ENCODE results near the gene CDH4.

CDH4 gene

GRCh38 chr20:61958773-61959700, 707.0 kb downstream of the CDH4 start:
- no peak for TF ChIP-seq CTCF (IDR thresholded peaks at IDR 0.05; ENCODE audit: borderline replicate concordance, control extremely low read depth, extremely low read depth, insufficient read depth, missing control alignments)
- in situ Hi-C loops (cut with MboI; ENCODE audit: low sequenced_read_pairs, unreplicated experiment) = no loop called here
- no peak for DNase-seq (ENCODE audit: low spot score)

GRCh38 chr20:61960836-61961235, 708.8 kb downstream of the CDH4 start:
- in situ Hi-C loops (cut with MboI; ENCODE audit: low sequenced_read_pairs, unreplicated experiment) = no loop called here

GRCh38 chr20:61963149-61963548, 711.1 kb downstream of the CDH4 start:
- in situ Hi-C loops (cut with MboI; ENCODE audit: low sequenced_read_pairs, unreplicated experiment) = no loop called here

More at GRCh38 chr20:61960836-61961235, 708.8 kb downstream of the CDH4 start:
- DNase-seq (ENCODE audit: low spot score) = no peak
- TF ChIP-seq CTCF (IDR thresholded peaks at IDR 0.05; ENCODE audit: borderline replicate concordance, control extremely low read depth, extremely low read depth, insufficient read depth, missing control alignments) = no peak

DNA sequence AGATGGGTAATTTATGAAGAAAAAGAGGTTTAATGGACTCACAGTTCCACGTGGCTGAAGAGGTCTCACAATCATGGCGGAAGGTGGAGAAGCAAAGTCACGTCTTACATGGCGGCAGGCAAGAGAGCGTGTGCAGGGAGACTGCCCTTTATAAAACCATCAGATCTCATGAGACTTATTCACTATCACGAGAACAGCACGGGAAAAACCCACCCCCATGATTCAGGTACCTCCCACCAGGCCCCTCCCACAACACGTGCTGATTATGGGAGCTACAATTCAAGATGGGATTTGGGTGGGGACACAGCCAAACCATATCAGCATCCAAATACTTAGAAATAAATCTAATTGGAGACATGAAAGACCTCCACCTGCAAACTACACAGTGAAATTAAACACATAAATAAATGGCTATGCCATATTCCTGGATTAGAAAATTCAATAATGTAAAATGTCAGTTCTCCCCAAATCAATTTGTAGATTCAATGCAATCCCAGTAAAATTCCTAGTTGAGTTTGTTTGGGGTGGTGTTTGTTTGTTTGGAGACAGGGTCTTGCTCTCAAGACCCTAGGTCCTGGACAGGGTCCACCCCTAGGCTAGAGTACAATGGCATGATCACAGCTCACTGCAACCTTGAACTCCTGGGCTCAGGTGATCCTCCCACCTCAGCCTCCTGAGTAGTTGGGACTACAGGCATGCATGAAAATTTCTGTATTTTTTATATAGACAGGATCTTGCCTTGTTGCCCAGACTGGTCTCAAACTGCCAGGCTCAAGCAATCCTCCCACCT, 712.0 kb downstream of the CDH4 start:
- in situ Hi-C loops (cut with MboI; ENCODE audit: low sequenced_read_pairs, unreplicated experiment) = no loop called here
- no peak for TF ChIP-seq CTCF (IDR thresholded peaks at IDR 0.05; ENCODE audit: borderline replicate concordance, control extremely low read depth, extremely low read depth, insufficient read depth, missing control alignments)
- no peak for DNase-seq (ENCODE audit: low spot score)

More at GRCh38 chr20:61963149-61963548, 711.1 kb downstream of the CDH4 start:
- TF ChIP-seq CTCF (IDR thresholded peaks at IDR 0.05; ENCODE audit: borderline replicate concordance, control extremely low read depth, extremely low read depth, insufficient read depth, missing control alignments) = no peak
- DNase-seq (ENCODE audit: low spot score) = no peak

DNA sequence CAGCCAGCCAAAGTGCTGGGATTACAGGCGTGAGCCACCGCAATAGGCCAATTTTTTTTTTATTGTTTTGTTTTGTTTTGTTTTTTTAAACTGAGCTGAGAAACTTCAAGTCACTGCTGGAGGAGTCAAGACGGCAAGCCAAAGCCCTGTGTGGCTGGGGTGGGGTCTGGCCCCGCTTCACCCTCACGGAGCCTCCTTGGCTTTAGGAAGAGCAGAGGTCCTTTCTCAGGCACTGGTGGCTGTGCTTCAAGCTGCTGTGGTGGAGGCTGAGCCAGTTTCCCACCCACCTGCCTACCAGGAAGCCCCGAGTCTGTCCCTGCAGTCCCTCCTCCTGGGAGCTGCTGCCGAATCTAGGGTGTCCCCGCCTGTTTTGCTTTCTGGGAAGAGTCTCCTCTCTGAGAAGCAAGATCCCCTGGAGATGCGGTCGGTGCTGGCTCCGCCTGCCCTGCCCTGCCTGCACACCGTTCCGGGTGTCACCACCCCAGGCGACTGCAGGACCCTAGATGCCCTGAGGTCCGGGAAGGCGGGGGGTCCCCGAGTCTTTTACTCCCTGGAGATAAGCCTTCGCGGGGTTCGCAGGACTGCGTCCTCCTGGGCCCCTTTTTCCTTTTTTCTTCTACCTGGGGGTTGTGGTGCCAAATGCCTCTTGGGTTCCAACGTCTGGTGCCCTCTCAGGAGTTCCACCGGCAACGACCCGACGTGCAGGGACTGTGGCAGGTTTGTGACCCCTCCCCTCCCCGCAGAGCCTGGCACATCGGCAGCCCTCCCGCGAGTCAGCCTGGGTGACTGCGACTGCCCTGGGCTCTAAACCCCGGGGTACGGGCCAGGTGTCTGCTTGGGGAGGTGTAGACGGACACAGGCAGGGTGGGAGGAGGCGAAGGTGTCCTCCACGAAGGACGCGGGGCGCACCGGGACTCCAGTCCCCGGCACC, 712.9 kb downstream of the CDH4 start:
- in situ Hi-C loops (cut with MboI; ENCODE audit: low sequenced_read_pairs, unreplicated experiment) = no loop called here
- DNase-seq (ENCODE audit: low spot score) = no peak
- no peak for TF ChIP-seq CTCF (IDR thresholded peaks at IDR 0.05; ENCODE audit: borderline replicate concordance, control extremely low read depth, extremely low read depth, insufficient read depth, missing control alignments)
